ENCODE measurements around the gene NOG.
A peak's percentile ranks its signal among the peaks of the same experiment; 100 is the strongest.

Gene NOG

GRCh38 chr17:56597495-56597990 lies 4.0 kb downstream of the NOG start:
- DNase-seq, result peak; percentile 64

GRCh38 chr17:56598466-56598865 lies 5.0 kb downstream of the NOG start:
- DNase-seq, result peak; percentile 39

- peak; percentile 70 for DNase-seq
These were observed 5.6 kb downstream of the NOG start for GRCh38 chr17:56599088-56599487.

GRCh38 chr17:56599566-56599965 lies 6.1 kb downstream of the NOG start:
- DNase-seq, result peak; percentile 52

GRCh38 chr17:56600256-56600655 lies 6.8 kb downstream of the NOG start:
- DNase-seq, result no peak

GRCh38 chr17:56601591-56601990 lies 8.1 kb downstream of the NOG start:
- no peak for DNase-seq

- DNase-seq, result peak; percentile 78
These were observed 9.0 kb downstream of the NOG start for GRCh38 chr17:56602292-56603130.

GRCh38 chr17:56603486-56604238 lies 10.2 kb downstream of the NOG start:
- no peak for DNase-seq

- no peak for DNase-seq
These were observed 11.3 kb downstream of the NOG start for GRCh38 chr17:56604691-56605290.

GRCh38 chr17:56608944-56609343 lies 15.4 kb downstream of the NOG start:
- no peak for DNase-seq

- no peak for DNase-seq
These were observed 16.8 kb downstream of the NOG start for GRCh38 chr17:56610321-56610720.

- DNase-seq, result no peak
These were observed 19.6 kb downstream of the NOG start for GRCh38 chr17:56613131-56613530.

- DNase-seq, result no peak
These were observed 21.0 kb downstream of the NOG start for GRCh38 chr17:56614522-56614921.

- DNase-seq, result no peak
These were observed 22.7 kb downstream of the NOG start for GRCh38 chr17:56616239-56616638.

GRCh38 chr17:56623383-56623782 lies 29.9 kb downstream of the NOG start:
- no peak for DNase-seq

GRCh38 chr17:56624309-56624708 lies 30.8 kb downstream of the NOG start:
- DNase-seq, result no peak

- DNase-seq, result no peak
These were observed 31.4 kb downstream of the NOG start for GRCh38 chr17:56624912-56625311.

GRCh38 chr17:56629531-56630075 lies 36.1 kb downstream of the NOG start:
- peak; percentile 51 for DNase-seq

- no peak for DNase-seq
These were observed 36.7 kb downstream of the NOG start for GRCh38 chr17:56630202-56630601.

GRCh38 chr17:56633681-56634080 lies 40.2 kb downstream of the NOG start:
- no peak for DNase-seq

GRCh38 chr17:56635641-56636040 lies 42.1 kb downstream of the NOG start:
- no peak for DNase-seq

GRCh38 chr17:56636265-56636664 lies 42.8 kb downstream of the NOG start:
- DNase-seq, result no peak

- no peak for DNase-seq
These were observed 43.8 kb downstream of the NOG start for GRCh38 chr17:56637254-56637653.
